ENCODE measurements around the gene PPM1A.

PPM1A gene

DNA sequence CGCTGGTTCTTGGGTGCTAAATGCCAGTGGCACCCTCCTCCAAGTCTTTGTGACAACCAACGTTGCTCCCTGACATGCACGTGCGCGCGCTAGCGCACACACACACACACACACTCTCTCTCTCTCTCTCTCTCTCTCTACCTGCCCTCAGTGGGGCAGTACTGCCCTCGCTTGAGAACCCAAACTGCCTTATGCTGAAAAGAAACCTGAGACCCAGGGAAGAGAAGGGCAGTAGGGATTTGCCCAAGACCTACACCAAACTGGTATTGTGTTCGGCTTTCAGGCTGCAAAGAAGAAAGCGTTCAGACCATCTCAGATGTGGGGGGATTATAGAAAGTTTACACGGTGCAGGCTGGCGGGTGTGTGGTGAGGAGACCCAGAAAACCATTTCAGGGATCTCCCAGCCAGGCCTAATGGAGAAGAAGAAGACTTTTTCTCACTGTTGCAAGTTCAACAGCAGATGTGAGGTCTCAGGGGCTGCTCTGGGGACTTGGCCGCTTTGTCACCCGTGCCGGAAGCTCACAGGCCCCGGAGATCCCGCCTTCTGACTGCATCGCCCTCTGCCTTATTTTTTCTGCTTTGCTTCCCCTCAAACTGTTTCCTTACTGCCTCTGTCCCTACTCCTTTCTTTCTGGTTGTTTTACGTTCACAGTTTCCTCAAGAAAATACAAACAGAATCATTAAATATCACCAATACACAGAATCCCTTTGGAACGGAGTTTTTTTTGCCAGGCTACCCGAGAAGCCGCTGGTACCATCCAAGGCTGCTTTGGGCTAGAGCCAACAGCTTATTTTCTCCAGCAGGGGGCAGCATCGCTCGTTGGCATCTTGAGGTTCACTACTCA lies 82.4 kb downstream of the PPM1A start:
- H3K9ac ChIP-seq (ENCODE audit: low read depth, low read length) = peak overlapping the region; percentile 69; the same call in 1 of the 2 replicates
- H3K36me3 ChIP-seq (ENCODE audit: insufficient read depth, low read length) = no peaks in the 10 kb centered on the region
- no peaks in the 10 kb centered on the region for H3K9me3 ChIP-seq (ENCODE audit: control insufficient read depth, insufficient read depth, low read length)
- H3K4me1 ChIP-seq (ENCODE audit: insufficient read depth, low read length) = no peaks in the 10 kb centered on the region

DNA sequence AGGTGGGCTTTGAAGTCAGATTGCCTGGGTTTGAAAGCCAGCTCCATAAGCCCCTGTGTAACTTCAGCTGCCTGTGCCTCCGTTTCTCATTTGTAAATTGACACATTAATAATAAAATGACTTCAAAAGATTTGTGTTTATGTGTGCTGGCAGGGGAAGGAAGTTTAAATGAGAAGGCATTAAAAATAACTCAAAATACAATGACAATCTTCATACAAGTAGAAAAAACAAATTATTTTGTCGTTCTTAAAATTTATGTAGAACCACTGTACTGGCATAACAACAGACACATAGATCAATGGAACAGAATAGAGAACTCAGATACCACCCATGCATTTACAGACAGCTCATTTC lies 83.0 kb downstream of the PPM1A start:
- no peaks in the 10 kb centered on the region for H3K36me3 ChIP-seq (ENCODE audit: insufficient read depth, low read length)
- no peaks in the 10 kb centered on the region for H3K9me3 ChIP-seq (ENCODE audit: control insufficient read depth, insufficient read depth, low read length)
- peak overlapping the region; percentile 69; the same call in 1 of the 2 replicates for H3K9ac ChIP-seq (ENCODE audit: low read depth, low read length)
- no peaks in the 10 kb centered on the region for H3K4me1 ChIP-seq (ENCODE audit: insufficient read depth, low read length)

DNA sequence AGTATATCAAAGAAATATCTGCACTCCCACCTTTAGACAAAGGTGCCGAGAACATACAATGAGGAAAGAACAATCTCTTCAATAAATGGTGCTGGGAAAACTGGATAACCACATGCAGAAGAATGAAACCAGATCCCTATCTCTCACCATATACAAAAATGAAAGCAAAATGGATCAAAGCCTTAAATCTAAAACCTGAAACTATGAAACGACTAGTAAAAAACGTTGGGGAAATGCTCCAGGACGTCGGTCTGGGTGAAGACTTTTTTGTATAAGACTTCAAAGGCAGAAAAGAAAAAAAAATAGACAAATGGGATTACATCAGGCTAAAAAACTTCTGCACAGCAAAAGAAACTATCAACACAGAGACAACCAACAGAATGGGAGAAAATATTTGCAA lies 83.8 kb downstream of the PPM1A start:
- no peak overlapping the region for H3K9ac ChIP-seq (ENCODE audit: low read depth, low read length)
- H3K36me3 ChIP-seq (ENCODE audit: insufficient read depth, low read length) = no peaks in the 10 kb centered on the region
- H3K9me3 ChIP-seq (ENCODE audit: control insufficient read depth, insufficient read depth, low read length) = no peaks in the 10 kb centered on the region
- no peaks in the 10 kb centered on the region for H3K4me1 ChIP-seq (ENCODE audit: insufficient read depth, low read length)

DNA sequence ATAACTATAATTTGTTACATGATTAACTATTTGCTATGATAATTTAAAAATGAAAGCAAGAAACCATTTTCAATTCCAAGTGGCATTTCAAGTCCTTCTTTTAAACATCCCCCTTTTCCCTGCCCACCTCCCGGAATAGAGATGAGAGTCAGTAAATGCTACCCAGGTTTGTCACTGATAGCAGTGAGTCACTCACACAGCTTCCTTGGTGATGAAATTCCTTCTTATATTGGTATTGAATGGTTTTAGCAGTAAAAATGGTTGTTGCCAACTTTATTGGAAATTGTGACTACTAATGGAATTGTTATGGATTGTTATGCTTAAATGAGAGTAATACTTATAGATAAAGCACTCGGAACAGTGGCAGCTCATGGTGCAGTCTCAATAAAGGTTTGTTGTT lies 90.5 kb downstream of the PPM1A start:
- Histone ChIP-seq H3K36me3 (ENCODE audit: insufficient read depth, low read length) (no peaks in the 10 kb centered on the region), H3K9me3 (ENCODE audit: control insufficient read depth, insufficient read depth, low read length) (no peaks in the 10 kb centered on the region)

GRCh38 chr14:60343571-60344071 lies 94.6 kb downstream of the PPM1A start:
- Histone ChIP-seq H3K9me3 (ENCODE audit: control insufficient read depth, insufficient read depth, low read length) (no peaks in the 10 kb centered on the region), H3K4me1 (ENCODE audit: insufficient read depth, low read length) (peaks cover 15% of the 10 kb centered on the region; the same call in 1 of the 2 replicates), H3K36me3 (ENCODE audit: insufficient read depth, low read length) (no peaks in the 10 kb centered on the region), H3K9ac (ENCODE audit: low read depth, low read length) (no peak overlapping the region)

More for the DNA sequence above, 90.5 kb downstream of the PPM1A start:
- no peaks in the 10 kb centered on the region for H3K4me1 ChIP-seq (ENCODE audit: insufficient read depth, low read length)
- no peak overlapping the region for H3K9ac ChIP-seq (ENCODE audit: low read depth, low read length)

- H3K9ac ChIP-seq (ENCODE audit: low read depth, low read length) = no peak overlapping the region
- peaks cover 16% of the 10 kb centered on the region; the same call in 1 of the 2 replicates for H3K4me1 ChIP-seq (ENCODE audit: insufficient read depth, low read length)
- no peaks in the 10 kb centered on the region for H3K9me3 ChIP-seq (ENCODE audit: control insufficient read depth, insufficient read depth, low read length)
- no peaks in the 10 kb centered on the region for H3K36me3 ChIP-seq (ENCODE audit: insufficient read depth, low read length)
These were observed 95.7 kb downstream of the PPM1A start for GRCh38 chr14:60344751-60345150.

DNA sequence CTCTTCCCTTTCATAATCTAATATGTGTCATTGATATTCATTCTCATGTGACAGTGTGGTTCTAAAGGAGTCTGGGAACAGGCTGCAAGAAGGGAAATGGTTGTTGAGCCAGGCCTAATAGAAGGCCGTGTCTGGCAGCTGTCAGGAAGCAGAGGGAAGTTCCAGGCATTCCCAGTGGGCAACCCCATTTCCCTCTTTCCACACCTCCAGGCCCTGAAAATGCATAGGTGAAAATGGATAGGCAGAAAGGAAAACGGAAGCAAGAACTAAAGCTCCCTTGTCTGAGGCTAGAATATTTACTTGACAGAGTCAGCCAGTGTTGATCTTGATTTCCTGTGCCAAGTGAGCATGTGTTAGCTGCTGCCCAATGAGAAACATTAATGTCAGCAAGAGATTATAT lies 97.7 kb downstream of the PPM1A start:
- Histone ChIP-seq H3K4me1 (ENCODE audit: insufficient read depth, low read length) (peaks cover 20% of the 10 kb centered on the region; the same call in 1 of the 2 replicates), H3K9ac (ENCODE audit: low read depth, low read length) (no peak overlapping the region)

DNA sequence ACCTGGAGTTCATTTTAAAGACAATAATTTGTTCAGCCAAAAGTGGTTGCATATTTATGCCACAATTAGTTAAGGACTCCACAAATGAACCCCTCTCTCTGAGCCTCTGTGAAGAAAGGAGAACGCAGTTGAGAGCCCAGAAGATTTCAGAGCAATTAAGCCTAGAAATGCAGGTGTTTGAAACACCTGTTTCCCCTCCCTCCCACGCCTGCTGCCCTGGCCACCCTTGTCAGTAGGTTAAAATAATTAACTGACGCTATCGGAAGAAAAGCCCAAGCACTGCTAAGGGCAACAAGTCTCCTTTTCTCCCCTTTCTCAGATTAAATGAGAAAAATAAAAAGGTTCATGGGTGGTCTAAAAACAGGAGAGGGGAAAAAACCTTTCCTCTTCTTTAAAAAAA lies 99.2 kb downstream of the PPM1A start:
- H3K9ac ChIP-seq (ENCODE audit: low read depth, low read length) = no peak overlapping the region
- peaks cover 20% of the 10 kb centered on the region; the same call in 1 of the 2 replicates for H3K4me1 ChIP-seq (ENCODE audit: insufficient read depth, low read length)
- H3K36me3 ChIP-seq (ENCODE audit: insufficient read depth, low read length) = no peaks in the 10 kb centered on the region
- H3K9me3 ChIP-seq (ENCODE audit: control insufficient read depth, insufficient read depth, low read length) = no peaks in the 10 kb centered on the region

More for the DNA sequence above, 97.7 kb downstream of the PPM1A start:
- no peaks in the 10 kb centered on the region for H3K9me3 ChIP-seq (ENCODE audit: control insufficient read depth, insufficient read depth, low read length)
- no peaks in the 10 kb centered on the region for H3K36me3 ChIP-seq (ENCODE audit: insufficient read depth, low read length)

Measured in ES-I3 (cell line).